ENCODE measurements around the gene KIFC1. TPM values are rescaled to one million over a fixed set of nuclear protein-coding genes. Genes with fewer than 3 reads are reported as not detected.

Gene KIFC1
- polyA plus RNA-seq, 3 donors: 0.55 to 0.56 (median 0.56) TPM

DNA sequence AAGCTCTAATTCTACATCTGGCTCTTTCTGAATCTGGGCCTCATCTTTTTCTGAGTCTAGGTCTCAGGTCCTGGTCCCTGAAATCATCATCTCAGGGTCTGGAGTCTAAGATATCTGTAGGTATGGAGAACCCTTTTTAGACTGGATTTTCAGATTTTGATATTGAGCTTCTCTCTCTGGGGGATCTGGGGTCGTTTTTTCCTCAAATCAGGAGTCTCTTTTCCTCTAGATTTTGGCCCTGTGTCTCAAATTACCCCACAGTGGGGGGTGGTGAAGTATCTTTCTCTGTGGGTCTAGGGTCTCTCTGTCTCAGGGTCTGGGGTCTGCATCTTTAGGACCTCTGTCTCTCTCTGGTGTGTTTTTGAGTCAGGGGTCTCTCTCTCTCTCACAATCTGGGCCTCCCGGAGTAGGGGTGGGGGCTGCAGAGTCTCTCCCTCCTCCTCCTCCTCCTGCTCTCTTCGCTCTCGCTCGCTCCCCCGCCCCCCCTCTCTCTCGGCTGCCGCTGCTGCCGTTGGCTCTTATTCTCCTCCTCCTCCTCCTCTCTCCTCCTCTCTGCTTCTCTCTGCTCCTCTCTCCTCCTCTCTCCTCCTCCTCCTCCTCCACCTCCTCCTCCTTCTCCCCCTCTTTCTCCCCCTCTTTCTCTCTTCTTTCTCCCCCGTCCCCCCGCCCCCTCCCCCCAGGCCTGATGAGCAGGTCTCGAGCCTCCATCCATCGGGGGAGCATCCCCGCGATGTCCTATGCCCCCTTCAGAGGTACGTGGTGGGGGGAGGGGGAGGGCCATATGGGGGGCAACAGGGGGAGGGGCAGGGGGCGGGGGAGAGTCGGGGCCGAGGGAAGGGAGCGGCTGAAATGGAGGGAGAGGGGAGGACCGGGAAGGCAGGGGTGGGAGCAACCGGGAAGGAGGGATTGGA, 28.2 kb downstream of the KIFC1 start, which contains the start of gene SYNGAP1:
TSS of gene SYNGAP1 (plus strand) at position 486 of the 911 bp plus-strand sequence. CDS start at position 686, 200 bp downstream.
- peak within 1 kb of the TSS; percentile 19 for H3K27ac ChIP-seq (ENCODE audit: low read depth, low read length)
- 3 to 7% (median 5%) methylated on average over 19 to 22 of the region's 22 CpGs for WGBS, 3 donors

DNA sequence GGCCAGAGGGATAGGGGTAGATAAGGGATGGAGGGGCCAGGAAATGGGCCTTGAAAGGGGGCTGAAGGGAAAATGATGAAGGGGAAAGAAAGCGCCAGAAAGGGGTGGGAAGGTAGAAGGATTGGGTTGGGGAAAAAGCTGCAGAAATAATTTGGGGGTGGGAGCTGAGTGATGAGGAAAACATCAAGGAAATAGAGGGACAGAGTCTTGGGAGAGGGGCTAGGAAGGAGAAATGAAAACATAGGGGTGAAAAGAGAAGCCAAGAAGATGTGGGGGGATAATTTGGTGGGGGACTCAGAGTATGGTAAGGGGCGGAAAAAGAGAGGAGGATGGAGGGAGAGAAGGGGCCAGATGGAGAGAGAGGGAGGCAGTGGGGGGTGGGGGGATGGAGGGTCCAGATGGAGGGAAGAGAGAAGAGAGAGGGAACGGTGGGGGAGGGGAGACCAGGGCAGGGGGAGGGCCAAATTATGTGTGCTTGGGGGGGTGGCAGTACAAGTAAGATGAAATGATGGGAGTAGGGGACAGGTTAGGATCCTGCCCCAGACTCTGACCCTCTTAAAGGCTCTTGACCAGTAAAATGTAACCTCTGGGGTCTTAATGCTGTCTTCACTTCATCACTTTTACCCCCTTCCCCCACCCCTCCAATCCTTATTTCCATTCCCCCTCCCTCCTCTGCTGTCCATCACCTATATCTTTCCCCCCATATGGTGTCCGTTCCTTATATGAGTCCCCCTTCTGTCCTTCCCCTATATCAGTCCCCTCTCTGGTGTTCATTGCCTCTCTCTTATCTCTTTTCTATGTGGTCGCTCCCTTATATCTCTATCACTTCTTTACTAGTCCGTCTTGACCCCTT, 29.1 kb downstream of the KIFC1 start:
- WGBS, 3 donors: 54 to 69% (median 61%) methylated on average over 6 of the region's 6 CpGs
- peak overlapping the region; percentile 10 for H3K27ac ChIP-seq (ENCODE audit: low read depth, low read length)

DNA sequence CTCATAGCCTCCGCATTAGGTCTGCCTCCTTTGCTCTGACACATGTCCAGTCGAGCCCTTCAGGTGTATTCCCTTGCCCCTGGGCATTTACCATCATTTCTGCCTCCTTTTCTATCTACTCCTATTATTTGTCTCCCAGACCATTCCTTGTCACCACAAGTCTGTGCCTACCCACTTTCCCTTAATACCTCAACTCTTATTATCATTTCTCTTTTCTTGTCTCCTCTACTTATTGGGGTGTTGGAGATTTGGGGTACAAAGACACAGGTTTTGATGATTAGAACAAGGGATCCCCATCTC, 29.7 kb downstream of the KIFC1 start:
- 82 to 87% (median 86%) methylated on average over 2 of the region's 2 CpGs for WGBS, 3 donors
- no peak overlapping the region for H3K27ac ChIP-seq (ENCODE audit: low read depth, low read length)

DNA sequence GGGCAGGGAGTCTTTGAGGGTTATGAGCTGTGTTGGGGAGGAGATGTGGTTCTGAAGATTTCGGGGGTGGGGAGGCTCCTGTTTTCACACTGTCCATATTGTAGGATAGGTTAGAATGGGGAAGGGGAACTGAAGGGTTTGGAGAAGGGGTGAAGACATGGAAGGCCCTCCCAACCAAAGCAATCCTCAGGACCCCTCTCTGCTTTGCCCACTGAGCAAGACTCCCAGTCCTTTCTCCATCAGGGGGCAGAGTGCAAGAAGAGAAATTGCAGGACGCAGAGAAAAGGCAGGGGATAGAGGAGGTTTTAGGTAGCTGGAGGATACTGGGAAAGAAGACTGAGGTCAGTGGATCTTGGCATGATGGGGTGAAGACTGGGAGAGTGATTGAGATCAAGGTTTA, 32.2 kb downstream of the KIFC1 start:
- 89 to 93% (median 92%) methylated on average over 2 of the region's 2 CpGs for WGBS, 3 donors
- no peak overlapping the region for H3K27ac ChIP-seq (ENCODE audit: low read depth, low read length)

DNA sequence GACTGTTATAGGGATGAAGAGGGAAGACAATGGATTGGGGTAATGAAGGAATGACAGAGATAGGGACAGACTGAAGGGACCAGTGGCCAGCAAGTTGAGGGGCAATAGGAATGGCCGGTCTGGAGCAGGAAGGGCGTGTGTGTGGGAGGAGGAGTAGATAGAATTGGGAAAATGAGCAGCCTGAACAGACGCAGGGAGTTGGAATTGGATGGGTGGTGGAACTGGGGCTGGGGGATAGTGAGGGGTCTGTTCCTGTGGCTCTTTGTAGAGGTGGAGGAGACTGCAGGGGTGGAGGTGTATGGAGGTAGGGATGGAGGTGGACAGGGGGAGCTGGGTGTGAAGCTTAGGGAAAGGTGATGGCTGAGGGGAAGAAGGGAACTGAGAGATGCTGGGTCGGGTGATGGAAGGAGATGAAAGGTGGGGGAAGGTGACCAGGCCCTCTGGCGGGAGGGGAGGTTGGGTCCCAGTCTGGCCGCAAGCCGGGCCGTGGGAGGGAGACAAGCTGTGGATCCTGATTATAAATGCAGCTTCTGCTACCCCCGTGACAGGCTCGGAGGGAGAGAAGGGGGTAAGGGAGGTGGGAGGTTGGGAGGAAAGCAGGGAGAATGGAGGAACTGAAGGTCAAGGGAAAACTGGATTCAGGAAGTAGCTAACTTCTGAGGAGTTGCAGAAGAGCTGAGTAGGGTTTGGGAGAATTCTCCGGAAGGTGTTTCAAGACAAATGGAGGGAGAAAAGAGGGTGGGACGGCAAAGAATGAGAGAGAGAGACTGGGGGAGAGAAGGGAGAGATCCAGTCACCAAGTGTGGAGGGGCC, 33.4 kb downstream of the KIFC1 start:
- WGBS, 3 donors: 12 to 18% (median 14%) methylated on average over 12 of the region's 12 CpGs
- peak overlapping the region; percentile 86 for H3K27ac ChIP-seq (ENCODE audit: low read depth, low read length)

DNA sequence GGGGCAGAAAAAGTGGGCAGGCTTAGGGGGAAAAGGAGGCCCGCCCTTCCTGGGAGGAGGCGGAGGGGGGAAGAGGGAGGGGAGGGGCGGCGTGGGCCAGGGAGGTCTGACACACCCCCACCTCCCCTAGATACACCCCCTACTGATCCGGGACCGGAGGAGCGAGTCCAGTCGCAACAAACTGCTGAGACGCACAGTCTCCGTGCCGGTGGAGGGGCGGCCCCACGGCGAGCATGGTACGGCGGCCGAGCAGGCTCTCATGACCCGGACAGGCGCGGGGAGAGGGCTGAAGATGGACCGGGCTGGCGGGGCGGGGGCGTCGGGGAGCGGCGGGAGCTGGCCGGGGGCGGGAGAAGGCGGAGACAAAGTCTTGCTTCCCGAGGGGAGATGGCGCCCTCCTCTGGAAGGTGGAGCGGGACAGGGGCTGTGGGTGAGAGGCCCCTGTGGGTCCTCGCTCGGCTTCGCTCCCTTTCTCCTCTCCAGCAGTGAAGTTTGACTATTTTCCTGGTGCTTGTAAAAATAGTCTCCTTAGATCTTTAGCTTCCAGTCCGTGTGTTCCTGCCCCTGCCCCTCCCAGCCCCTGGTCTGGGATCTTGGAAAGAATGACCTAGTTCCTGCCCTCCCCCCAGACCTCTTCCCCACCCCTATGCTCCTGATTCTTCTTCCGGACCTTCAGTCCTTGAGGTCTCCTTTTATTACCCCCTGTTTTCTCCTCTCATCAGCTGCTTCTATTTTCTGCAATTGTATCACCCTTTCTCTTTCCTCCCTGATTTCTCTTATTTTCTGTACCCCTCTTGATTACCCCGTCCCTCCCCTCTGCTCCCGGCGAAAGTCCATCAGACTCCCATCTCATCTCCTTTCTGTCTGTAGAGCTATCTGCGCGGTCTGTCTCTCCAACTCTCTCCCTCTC, 34.3 kb downstream of the KIFC1 start:
- WGBS, 3 donors: 0 to 3% (median 1%) methylated on average over 29 to 43 of the region's 43 CpGs
- peak overlapping the region; percentile 86 for H3K27ac ChIP-seq (ENCODE audit: low read depth, low read length)

DNA sequence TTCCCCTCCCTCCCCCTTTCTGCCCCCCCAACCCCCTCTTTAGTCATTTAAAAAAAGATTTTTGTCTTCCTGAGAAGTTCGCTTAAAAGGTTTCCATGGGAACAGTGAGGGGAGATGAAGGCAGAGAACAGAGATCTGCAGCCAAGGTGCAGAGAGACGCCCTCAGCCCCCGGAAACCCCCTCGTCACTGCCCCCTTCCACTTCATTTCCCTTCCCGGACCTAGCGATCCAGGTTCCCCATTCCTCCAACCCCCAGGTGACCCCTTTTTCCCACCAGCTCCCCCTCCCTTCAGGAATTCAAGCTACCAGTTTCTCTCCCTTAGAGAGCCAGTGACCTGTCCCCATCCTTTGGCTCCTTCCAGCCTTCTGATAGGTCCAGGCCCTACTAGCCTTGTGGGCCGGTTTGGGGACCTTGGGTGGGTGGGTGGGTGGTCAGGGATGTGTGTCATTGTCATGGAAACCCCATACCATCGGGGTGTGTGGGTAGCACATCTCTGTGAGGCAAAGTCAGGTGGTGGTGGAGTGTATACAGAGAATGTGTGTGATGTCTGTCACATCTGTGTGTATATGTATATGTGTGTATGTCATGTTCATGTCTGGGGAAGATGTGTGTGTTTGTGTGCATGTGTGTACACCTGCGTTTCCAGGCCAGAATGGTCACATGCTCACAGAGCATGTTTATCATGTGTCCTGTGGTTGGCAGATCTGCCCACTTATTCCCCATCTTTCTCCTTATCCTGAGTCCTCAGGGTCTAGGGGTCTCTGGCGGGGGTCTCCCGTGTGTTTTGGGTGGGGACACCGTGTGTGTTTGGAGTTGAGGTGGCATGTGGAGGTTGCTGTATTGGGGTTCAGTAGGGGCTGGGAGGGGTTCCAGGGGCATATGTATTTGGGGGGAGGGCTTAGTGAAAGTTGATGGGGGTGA, 35.2 kb downstream of the KIFC1 start:
- H3K27ac ChIP-seq (ENCODE audit: low read depth, low read length): no peak overlapping the region
- 8 to 10% (median 8%) methylated on average over 12 of the region's 12 CpGs for WGBS, 3 donors

DNA sequence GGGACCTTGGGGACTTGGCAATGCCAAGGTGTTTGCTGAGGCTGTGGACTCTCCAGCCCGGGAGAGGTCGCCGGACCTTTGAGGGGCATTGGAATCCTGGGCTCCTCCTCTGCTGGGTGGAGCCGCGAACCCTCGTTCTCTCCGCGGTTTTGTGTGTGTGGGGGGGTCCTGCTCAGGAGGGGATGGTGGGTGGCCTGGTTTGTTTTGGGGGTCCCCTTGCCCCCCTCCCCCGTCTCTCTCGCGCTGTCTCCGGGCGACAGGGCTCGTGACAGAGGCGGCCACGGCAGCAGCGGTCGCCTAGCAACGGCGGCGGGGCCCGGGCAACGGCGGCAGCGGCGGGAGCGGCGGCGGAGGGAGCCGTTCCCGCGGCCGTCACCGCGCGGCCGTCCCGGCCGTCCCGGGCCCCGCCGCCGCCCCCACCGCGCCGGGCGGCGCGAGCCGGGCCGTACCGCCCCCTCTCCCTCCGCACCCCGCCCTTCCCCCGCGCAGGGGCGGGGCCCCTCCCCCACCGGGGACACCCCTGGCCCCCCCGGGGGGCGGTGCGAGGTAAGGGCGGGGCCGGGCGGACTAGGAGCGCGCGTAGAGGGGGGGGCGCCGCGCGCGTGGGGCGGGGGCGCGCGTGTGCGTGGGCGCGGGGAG, 36.1 kb downstream of the KIFC1 start:
- 1% methylated on average over 25 to 68 of the region's 79 CpGs for WGBS, 3 donors
- H3K27ac ChIP-seq (ENCODE audit: low read depth, low read length): no peak overlapping the region

DNA sequence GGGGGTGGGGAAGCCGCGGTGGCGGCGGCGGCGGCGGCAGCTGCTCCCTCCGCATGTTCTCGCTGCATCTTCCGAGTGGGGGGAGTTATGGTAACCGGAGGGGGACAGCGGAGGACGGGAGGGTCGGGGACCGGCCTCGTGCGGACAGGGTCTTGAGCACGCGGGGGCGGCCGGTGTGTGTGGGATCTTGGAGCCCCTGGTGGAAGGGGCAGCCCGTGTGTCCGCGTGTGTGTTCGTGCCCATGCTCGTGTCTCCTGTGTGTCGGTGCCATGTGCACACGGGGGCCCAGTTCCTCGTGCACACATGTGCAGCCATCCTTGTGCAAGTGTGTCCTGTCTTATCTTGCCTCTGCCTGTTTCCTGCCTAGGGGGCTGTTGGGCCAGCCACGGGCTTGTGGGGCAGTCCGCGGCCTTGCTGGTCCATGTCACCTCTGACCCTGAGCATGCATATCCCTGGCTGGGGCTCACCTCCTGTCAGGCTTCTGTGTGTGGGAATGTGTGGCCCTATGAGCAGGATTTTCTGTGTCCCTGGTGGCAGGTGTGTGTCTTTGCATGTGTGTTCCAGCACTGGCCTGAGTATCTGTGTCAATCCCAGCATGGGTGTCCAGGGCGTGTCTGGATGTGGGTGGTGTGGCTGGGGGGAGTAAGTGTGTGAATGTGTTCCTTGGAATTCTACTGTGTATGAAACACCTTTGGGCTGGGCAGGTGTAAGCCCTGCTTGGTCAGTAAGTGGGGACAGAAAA, 36.8 kb downstream of the KIFC1 start:
- no peak overlapping the region for H3K27ac ChIP-seq (ENCODE audit: low read depth, low read length)
- 4 to 6% (median 5%) methylated on average over 20 to 31 of the region's 33 CpGs for WGBS, 3 donors

DNA sequence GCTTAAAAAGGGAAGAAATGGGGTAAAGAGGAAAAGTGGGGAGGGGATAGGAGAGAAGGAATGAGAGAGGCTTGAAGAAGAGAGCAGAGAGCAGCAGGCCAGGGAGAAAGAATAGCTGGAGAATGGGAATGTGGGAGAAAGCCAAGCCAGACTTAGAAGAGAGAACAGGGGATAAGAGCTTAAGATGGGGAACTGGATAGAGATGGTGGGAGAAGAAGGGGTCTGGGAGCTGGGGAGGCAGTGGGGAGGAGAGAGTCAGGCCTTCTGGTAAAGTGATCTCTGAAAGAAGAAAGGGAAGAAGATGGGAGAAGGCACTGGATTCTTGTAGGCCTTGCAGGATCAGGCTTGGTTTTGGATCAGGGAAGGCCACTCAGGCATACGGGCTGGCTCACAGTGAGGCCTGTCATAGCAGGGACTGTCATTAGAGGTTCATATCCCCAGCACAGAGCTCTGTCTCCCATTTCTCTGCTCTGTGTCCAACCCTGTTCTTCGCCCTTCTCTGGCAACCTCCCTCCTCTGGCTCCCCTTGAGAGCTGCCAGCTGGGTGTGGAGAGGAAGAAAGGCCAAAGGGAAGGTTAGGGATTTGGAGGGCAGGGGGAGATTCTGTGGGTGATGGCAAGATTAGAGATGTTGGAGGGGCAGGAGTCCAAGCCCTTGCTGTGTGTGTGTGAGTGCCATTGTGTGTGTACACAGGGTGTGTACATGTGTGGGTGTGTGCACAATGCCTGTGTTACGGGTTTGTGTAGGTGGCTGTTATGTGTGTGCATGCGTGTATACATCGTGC, 37.5 kb downstream of the KIFC1 start:
- no peak overlapping the region for H3K27ac ChIP-seq (ENCODE audit: low read depth, low read length)
- WGBS, 3 donors: 46 to 81% (median 60%) methylated on average over 5 of the region's 5 CpGs

DNA sequence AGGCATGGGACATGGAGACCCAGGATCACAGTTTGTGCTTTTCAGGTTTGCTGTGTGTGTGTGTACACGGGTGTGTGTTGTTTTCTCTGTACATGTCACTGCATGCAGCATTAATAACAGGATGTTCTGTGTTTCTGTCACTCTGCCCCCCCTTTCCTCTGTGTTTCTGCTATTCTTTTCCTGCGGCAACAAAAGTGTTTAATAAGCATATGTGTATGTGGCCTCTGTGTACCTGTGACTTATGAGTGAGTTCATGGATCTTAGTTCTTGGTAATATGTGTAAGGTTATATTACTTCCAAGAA, 38.1 kb downstream of the KIFC1 start:
- 23 to 58% (median 28%) methylated on average over 2 of the region's 2 CpGs for WGBS, 3 donors

DNA sequence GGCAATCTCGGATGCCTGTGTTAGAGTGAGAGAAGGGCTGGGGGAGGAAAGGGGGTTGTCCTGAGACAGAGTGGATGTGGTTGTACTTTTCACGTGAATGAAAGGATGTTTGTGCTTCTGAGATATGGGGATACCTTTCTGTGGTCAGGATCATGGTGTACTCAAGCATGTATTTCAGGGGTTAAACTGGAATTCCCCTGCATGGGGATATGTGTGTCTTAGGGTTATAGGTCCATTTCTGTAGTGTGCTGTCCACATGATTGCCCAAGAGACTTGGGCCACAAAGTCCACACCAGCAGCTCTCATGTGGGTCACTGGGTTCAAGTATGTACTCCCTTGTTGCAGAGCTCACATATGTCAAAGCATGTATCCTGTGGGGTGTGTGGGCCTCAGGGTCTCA, 38.7 kb downstream of the KIFC1 start:
- WGBS, 3 donors: 45 to 71% (median 48%) methylated on average over 2 of the region's 2 CpGs

More for the DNA sequence above, 38.1 kb downstream of the KIFC1 start:
- no peak overlapping the region for H3K27ac ChIP-seq (ENCODE audit: low read depth, low read length)

DNA sequence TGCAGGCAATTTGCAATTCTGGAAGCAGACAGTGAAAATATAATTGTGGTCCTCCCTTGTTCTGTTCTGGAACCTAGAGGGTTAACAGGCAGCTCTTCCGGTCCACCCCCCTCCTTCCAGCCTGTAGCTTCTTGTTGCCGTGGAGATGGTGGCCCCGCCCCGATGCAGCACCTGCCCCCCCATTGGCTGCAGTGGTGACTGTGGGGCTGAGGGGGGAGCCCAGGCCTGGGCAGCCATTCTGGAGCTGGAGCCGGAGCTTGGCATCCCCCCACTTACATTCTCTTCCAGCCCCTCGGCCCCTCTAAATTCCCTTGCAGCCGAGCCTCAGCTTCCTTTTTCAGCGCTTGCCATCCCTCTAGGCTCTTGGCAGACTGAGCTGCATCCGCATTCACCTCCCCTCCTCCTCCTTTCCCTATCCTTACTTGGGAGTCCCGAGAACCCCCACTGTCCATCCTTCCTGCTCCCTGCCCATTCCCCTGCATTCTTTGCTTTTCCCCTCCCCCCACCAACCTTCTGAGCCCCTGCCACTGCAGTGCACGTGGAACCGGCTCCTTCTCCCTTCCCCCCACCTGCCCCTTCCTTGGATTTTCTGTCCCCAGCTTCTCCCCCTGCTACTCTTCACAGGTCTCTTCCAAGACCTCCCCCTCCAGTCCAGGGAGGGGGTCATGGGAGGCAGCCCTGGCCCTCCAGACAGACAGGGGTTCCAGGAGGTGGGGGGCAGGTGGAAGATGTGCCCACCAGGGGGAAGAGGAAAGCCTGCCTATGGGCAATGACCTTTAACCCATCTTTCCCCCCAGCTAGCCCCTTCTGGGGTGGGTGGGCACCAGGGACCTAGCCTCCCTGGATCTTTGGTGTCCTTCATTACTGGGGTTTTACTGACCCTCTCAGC, 39.6 kb downstream of the KIFC1 start:
- 7 to 16% (median 8%) methylated on average over 6 to 12 of the region's 12 CpGs for WGBS, 3 donors
- H3K27ac ChIP-seq (ENCODE audit: low read depth, low read length): no peak overlapping the region

More for the DNA sequence above, 38.7 kb downstream of the KIFC1 start:
- no peak overlapping the region for H3K27ac ChIP-seq (ENCODE audit: low read depth, low read length)

DNA sequence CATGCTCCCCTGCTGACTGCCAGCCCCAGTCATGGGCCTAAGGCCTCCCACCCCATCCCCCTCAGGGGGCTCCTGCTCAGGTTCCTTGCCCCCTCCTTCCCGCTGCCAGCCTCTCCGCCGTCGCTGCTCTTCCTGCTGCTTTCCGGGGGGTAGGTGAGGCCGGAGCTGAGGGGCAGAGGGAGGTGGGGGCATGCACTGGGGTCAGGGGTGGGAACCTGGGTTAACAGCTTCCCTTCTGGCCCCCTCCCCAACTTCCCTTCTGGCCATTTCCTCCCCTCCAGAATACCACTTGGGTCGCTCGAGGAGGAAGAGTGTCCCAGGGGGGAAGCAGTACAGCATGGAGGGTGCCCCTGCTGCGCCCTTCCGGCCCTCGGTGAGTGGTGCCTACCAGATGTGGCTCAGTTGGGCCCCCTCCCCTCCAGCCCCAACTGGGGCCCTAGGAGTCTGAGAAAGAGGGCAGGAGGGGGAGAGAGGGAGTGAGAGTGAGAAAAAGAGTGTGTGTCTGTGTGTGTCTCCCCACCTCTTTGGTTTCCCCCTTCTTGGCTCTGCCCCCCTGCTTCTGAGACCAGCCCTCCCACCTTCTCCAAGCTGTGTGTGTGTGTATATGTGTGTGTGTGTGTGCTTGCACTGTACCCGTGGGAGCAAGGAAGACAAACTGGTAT, 40.4 kb downstream of the KIFC1 start:
- 37 to 69% (median 50%) methylated on average over 12 of the region's 12 CpGs for WGBS, 3 donors

More for the DNA sequence above, 40.4 kb downstream of the KIFC1 start:
- H3K27ac ChIP-seq (ENCODE audit: low read depth, low read length): no peak overlapping the region

All from adipose tissue (tissue), 3 donors.